ENCODE measurements around the gene ATP6AP2.
"Not testable (repeated sequence)": the region's sequence is repeated elsewhere in the genome, so short reads cannot be mapped to it uniquely, and the experiment has no call there.

Gene ATP6AP2

DNA sequence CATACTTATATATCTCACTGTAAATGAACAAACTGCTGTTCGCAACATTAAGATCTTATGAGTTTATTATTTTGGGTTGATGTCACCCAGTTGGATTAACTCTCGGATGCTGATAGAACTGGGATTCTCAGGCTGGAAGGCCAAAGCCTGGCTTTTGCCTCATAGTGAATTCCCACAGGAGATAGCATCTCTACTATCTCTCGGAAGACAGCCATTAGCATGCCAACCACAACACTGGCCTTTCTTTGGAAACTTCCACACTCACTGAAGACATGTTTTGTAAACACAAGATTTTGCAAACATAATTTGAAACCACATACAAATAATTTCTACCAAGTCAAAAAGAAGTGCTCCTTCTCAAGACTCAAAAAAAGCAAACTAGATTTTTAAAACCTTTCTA, 4.5 kb upstream of the ATP6AP2 start:
- no peak for DNase-seq

DNA sequence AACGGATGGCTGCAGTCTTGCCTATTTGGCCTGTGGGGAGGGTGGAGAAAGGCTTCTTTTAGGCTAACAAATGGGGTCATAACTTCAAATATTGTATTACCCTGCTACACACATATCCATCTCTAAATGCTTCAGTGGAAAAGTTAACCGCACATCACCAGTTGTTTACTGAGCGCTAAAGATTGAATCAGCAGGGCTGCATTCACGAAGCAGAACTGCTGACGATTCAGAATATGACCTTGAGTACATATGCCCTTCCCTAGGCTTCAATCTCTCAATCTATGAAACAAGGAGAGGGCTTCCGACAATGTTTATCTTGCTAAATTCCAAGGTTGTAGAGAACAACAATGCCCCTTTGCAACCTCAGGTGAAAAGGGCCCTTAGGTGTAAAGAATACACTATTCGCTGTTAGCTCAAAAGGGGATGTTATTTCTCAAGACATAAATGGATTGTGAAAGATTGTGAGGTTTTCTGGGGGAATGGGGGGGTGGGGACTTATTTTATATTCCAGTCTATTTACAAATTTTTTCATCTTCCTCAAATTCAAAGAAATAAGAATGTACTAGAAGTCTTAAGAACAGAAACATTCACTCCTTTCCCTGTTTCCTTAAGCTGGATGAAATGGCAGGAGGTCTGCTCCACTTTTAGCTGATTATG, 2.6 kb upstream of the ATP6AP2 start:
- no peak for DNase-seq

DNA sequence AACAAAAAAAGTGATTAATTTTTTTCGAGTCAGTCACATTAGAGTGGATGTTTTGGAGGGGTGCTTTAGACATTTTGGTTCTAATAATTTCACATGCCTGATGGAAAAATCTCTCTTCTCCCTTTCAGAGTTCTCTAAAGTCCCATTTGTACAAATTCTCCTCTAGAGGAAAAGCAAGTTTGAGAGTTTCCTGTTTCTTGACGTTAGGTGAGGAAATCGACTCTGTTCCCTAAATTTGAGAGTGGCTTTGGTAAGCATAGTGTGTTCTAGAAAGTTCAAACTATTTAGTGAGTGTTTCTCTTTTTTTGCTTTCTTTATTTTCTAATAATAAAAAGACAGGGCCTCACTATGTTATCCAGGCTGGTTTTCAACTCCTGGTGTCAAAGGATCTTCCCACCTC, 1.6 kb upstream of the ATP6AP2 start:
- DNase-seq = no peak

DNA sequence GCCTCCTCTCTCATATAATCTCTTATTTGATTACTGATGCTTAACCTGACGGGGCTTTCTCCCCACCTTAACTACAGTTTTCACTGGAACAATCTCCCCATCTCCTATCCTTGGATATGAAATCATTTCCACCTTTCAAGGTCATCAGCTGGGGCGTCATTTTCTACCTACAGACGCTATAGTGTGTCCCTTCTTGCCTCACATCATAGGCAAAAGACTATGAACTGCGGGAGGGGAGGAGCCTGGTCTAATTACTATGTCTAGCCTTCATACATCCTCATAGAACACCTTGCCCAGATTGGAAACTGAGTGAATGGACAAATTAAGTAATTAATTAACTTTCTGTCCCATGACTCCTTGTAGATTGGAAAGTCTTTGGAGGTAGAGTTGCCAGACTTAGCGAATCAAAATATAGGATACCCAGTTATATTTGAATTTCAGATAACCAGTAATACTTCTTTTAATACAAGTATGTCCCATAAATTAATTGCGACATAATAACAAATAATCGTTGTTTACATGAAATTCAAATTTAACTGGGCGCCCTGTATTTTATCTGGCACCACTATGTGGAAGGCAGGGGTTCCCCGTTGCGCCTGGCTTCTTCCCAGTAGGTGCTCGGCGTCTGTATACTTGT, 752 bp upstream of the ATP6AP2 start:
- DNase-seq = no peak

DNA sequence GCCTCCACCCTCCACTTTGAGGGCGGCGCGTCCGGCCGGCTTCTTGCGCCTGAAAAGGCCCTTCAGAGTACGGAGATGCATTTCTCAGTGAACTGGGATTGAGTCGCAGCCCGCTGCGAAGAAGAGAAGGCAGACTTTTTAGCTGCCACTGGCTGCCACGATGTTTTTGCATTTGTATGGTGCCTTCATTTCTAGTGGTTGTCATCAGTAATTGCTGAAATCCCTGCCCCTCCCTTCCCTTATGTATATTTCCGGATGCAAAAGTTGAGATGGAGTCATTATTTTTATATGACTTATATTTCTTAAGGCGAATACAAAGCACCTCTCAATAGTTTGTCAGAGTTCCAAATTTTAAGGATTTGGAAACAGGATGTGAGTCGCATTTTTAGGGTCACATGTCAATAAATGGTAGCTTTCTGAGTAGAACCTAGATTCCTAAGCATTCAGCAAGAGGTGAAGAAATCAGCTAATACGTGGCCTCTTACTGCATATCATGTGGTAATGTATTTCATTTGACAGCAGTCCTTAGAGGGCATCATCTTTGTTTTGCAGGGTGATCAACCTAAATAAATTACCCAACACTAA, 658 bp downstream of the ATP6AP2 start:
- DNase-seq = peak; percentile 4

DNA sequence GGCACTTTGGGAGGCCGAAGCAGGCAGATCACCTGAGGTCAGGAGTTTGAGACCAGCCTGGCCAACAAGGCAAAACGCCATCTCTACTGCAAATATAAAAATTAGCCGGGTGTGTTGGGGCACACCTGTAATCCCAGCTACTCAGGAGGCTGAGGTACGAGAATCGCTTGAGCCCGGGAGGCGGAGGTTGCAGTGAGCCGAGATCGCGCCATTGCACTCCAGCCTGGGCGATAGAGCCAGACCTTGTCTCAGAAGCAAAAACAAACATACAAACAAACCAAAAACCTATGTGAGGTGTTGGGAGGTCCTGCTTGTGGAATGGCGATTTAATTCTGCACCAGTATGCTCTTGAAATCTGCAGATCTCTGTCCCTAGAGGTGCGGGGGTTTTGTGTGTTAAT, 1.4 kb downstream of the ATP6AP2 start:
- not testable (repeated sequence) for DNase-seq

DNA sequence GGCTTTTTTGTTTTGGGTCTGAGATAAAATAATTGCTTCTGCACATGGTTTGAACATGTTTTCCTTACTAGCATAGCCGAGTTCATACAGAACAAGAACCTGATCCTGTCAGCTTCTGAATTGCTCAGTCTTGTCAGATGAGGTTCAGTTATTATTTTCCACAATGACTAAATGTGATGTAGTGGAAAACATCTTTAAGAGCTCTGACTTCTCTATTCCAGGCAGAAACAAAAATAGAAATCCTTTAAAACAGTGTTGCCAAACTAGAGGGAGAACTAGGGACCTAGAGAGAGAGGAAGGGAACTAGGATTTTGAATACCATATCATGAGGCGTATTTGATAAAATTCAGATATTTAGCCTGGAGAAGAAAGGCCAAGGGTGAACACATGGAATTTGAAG, 2.0 kb downstream of the ATP6AP2 start:
- no peak for DNase-seq

DNA sequence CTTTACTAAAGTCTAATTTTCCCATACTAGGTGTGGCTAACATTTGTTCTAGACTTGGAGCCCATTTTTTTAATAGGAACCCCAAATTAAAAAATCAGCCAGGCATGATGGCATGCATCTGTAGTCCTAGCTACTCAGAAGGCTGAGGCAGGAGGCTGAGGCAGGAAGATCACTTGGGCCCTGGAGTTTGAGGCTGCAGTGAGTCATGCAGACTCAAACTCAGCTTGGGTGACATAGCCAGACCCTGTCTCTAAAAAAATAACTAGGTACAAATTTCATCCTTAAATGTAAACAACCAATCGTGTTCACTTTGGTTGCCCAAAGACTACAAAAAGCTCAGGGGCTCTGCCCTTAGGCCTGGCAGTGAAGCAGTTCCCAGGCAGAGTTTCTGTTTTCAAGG, 6.9 kb downstream of the ATP6AP2 start:
- DNase-seq = not testable (repeated sequence)

DNA sequence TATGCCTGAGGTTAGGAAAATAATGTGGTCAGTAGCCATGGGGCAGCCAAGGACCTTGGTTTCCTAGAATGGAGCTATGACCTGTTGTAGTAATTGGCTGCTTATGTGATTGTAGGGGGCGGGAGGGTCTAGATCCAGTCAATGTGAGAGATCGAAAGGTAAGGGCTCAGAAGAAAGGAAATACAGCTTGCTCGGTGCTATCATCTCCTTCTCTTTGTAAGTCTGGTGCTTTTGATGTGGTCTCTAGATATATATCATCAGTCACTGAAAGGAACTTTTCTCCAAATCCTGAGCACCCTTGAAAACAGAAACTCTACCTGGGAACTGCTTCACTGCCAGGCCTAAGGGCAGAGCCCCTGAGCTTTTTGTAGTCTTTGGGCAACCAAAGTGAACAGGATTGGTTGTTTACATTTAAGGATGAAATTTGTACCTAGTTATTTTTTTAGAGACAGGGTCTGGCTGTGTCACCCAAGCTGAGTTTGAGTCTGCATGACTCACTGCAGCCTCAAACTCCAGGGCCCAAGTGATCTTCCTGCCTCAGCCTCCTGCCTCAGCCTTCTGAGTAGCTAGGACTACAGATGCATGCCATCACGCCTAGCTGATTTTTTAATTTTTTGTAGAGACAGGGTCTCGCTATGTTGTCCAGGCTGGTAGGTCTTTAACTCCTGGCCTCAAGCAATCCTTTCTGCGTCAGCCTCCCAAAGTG, 9.0 kb downstream of the ATP6AP2 start:
- peak; percentile 2 for DNase-seq

DNA sequence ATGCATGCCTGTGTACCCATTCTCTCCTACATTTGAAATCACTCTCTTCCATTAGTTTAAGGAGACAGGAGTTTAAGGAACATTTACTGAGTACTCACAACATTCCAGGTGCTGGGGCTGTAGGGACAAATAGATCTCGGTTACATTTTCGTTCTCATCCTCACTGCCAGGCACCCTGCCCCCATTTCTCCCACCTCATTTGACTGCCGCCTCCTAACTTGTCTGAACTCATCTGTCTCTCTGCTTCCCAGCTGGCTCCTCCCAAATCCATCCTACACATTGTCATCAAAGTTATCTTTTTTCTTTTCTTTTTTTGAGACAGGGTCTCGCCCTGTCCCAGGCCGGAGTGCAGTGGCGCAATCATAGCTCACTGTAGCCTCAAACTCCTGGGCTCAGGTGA, 22.7 kb downstream of the ATP6AP2 start:
- no peak for DNase-seq

DNA sequence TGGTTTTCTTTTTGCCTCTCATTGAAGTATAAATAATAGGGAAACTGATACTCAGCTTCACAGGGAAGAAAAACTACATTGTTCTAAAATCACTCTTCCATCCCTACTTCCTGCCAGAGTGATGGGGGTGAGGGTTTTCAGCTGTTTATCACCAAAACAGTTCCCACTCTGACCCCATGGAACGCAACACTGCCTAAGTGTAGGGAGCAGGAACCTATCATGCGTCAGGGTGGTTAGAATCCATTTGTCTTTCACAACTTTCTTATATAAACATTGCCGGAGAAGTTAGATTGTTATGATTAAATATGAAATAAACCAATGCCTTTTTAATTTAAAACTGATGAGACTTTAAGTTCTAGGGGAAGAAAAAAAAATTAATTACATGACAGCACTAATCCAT, 26.6 kb downstream of the ATP6AP2 start:
- no peak for DNase-seq

DNA sequence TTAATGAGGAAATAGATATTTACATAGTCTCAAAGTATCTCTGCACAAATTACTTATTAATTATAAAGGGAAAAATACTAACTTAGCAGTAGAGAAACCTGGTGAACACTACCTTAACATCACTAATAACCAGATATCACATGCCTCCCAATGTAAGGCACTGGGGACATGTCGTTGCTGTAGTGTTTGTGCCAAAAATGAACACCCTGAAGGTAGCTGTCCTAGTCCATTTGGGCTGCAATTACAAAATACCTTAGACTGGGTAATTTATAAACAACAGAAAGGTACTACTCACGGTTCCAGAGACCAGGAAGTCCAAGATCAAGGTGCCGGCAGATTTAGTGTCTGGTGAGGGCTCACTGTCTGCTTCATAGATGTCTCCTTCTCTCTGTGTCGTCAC, 31.7 kb downstream of the ATP6AP2 start:
- no peak for DNase-seq

DNA sequence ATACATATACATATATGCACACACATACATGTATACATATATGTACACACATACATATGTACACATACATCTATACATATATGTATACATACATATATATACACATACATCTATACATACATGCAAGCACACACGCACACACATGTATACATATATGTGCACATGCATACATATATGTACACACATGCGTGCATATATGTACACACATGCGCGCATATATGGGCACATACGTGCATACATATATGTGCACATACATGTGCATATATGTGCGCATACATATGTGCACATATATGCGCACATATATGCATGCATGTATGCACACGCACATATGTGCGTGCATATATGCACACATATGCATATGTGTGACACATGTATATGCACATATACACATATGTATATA, 35.2 kb downstream of the ATP6AP2 start:
- no peak for DNase-seq

DNA sequence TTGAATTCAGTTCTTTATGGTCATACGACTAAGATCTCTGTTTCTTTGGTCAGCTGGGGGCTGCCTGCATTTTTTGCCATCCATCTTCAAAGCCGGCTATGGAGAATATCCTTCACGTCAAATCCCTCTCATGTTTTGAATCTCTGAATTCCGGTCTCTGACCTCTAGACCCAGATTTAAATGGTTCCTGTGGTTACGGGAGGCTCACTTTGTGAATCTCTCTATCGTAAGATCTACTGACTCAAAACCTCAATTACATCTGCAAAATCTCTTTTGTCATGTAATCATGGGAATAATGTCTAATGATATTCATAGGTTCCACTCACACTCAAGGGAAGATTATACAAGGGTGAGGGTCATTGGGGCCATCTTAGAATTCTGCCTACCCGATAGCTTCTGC, 36.8 kb downstream of the ATP6AP2 start:
- DNase-seq = no peak

DNA sequence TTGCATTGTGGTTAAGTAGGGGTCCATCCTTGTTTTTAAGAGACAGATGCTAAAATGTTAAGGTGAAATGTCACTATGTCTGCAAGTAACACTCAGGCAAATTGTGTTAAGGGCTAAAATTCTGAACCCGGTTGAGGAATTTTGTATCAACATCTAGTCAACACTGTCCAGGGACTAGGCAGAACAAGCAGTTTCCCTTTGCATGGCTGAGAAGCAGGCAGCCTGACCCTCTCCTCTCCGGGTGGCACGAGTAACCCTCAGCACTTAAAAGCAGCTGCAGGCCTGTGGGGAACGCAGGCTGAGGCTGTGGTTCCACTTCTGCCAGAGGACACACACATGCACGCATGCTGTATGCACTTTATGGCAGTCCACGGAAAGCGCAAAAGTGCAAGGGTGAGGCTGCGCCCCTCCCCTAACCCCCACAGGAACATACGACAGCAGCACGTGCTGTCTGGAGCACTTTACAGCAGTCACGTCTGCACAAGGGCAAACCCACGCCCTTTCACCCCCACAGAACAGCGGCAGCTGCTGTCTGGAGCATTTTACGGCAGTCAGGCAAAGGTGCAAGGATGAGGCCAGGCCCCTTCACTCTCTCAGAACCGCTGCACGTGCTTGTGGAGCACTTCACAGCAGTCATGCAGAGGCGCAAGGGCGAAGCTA, 41.8 kb downstream of the ATP6AP2 start:
- no peak for DNase-seq

DNA sequence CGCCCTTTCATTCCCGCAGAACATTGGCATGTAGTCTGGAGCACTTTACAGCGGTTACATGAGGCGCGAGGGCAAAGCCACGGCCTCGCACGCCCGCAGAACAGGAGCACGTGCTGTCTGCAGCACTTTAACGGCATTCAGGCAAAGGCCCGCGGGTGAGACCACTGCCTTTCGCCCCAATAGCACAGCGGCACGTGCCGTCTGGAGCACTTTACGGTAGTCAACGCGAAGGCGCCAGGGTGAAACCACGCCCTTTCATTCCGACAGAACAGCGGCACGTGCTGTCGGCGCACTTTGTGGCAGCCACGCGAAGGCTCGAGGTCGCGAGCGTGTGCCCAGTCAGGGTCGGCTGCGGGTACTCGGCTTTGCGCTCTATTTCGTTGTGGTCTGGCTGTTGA, 42.4 kb downstream of the ATP6AP2 start, which contains the start of gene MPC1L:
Gene MPC1L (plus strand): TSS at position 290 of the 398 bp plus-strand sequence. CDS start 138 bp downstream, outside the sequence.
- DNase-seq = no peak

DNA sequence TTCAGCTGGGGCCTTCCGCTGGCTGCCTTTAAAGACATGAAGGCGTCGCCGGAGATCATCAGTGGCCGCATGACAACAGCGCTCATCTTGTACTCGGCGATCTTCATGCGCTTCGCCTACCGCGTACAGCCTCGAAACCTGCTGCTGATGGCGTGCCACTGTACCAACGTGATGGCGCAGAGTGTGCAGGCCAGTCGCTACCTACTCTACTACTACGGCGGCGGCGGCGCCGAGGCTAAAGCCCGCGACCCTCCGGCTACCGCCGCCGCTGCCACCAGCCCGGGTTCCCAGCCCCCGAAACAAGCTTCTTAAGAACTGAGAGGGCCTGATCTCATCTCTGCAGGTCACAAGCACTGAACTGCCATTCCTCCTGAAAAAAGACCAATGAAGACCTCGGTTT, 42.9 kb downstream of the ATP6AP2 start:
- no peak for DNase-seq

DNA sequence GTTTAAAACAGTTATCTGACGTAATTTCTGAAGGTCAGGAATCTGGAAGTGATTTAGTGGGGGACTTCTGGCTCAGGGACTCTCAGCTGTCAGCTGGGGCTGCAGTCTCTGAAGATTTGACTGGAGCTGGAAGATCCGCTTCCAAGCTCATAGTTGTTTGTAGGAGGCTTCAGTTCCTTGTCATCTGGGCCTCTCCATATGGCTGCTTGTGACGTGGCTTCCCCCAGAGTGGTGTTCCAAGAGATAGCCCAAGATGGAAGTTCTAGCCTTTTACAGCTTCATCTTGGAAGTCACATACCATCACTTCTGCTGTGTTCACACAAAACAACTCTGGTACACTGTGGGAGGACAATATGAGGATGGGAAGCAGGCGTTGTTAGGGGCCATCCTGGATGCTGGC, 44.5 kb downstream of the ATP6AP2 start:
- DNase-seq = no peak

DNA sequence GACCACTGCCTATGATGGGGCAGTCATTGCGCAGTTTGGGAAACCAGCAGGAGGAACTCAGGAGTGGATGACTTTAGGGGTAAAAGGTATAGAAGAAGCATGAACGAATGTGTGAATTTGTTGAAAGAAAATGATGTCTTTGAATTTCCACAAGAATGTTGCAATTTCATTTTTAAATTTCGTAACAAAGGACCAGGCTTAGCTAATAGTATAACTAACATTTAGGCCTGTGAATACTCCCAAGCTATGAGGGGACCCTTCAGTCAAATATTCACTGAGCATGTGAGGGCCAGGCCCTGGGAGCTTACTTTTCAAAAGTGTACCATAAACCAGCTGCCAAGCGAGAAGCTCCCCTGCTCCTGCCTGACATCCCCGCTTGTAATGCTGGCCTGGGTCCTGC, 47.7 kb downstream of the ATP6AP2 start:
- DNase-seq = no peak

DNA sequence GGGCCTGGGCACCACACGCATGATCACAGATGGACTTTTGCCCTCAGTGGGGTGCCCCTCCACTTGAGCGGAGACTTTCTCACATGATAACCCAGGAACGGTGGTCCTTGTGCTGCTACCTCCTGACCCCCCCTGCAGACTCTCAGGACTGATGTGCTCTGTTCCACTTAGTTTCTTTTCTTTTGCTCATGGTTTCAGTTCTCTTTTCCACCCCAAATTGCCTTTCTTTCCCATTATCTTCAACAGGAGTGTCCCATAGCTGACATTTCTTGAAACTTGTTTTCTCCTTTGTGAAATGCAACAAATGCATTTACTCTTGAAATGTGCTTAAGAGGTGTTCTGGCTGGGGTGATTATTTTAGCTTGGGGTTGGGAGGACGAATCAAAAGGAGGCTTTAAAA, 51.4 kb downstream of the ATP6AP2 start:
- DNase-seq = no peak

DNA sequence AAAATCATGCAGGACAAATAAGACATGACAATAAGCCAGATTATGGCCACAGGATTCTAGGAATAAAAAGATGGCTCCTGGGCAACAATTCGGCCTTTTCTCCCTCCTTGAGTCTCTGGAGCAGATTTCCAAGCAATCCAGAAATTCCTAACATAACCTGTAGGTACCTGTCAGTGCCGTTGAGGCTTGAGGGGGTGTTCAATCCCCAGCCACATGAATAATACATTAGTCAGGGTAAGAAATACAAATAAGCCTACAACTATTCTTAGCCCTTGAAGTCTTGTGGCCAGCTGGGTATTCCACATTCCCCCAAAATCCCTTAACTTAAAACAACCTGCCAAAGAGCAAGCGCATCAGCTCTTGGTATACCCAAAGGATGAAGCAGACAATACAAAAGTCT, 56.9 kb downstream of the ATP6AP2 start:
- no peak for DNase-seq

DNA sequence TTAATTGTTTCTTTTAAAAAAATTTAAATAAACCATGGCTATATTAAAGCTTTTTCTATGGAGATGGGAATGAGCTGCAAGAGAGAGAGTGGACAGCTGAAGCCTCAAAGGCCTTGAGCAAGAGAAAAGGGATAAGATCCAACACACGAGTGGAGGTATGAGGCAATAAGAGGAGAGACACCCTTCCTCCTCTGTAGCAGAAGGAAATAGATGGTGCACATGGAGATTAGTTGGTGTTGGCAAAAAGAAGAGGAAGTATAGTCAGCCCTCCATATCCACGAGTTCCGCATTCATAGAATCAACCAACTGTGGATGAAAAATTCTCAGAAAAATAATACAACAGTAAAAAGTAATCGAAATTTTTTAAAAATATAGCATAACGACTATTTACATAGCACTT, 63.4 kb downstream of the ATP6AP2 start:
- DNase-seq = no peak

DNA sequence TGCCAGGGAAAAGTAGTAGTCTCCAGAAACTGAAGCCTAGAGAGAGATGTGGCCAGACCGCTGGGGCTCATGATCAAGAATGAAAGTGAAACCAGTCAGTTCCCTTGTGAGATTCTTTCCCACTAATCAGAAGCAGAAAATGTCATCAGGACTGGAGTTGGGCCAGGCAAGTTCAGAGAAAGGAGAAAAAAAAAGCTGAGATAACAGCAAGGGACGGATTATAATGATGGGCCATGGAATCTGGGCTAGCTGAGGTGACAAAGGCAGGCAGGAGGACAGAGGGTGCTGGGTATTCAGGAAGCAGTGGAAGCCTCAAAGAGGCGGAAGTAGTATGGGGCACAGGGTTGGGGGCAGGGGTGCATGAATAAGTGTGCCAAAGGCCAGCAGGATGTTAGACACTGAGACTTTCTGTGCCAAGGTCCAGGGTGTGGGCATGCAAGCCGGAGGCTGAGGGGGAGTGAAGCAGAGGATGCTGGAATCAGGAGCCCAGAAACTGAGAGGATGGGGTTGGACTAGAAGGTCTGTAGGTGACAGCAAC, 64.1 kb downstream of the ATP6AP2 start:
- peak; percentile 9 for DNase-seq

Measured in activated CD4-positive, alpha-beta T cell treated with anti-CD3 and anti-CD28 coated beads, Interleukin-2, amount 50 U/mL, for 1 hour (primary cell).